HG02970 (cell line): ENCODE data around the gene PBX3.
"Not testable (repeated sequence)": the region's sequence is repeated elsewhere in the genome, so short reads cannot be mapped to it uniquely, and the experiment has no call there.

ENCODE experiments used
- ATAC-seq: cut with Tn5 transposase; IDR thresholded peaks from one replicate; pipeline ENCODE4 v1.9.1; 2021; ENCODE audit warnings: mild to moderate bottlenecking, moderate library complexity, moderate number of reproducible peaks; ENCODE audit not compliant: unreplicated experiment, low FRiP score

PBX3 gene

GRCh38 chr9:125820100-125820804 is 73.1 kb downstream of the PBX3 start:
- ATAC-seq: no peak

GRCh38 chr9:125821078-125821477 is 73.9 kb downstream of the PBX3 start:
- ATAC-seq: no peak

- ATAC-seq: no peak
These were observed 75.0 kb downstream of the PBX3 start for GRCh38 chr9:125822160-125822559.

GRCh38 chr9:125822902-125823301 is 75.7 kb downstream of the PBX3 start:
- no peak for ATAC-seq

- ATAC-seq: not testable (repeated sequence)
These were observed 76.8 kb downstream of the PBX3 start for GRCh38 chr9:125823874-125824406.

- no peak for ATAC-seq
These were observed 78.6 kb downstream of the PBX3 start for GRCh38 chr9:125825762-125826161.

GRCh38 chr9:125826850-125827249 is 79.7 kb downstream of the PBX3 start:
- ATAC-seq: no peak

GRCh38 chr9:125829743-125830142 is 82.6 kb downstream of the PBX3 start:
- no peak for ATAC-seq

- no peak for ATAC-seq
These were observed 83.9 kb downstream of the PBX3 start for GRCh38 chr9:125831054-125831453.

GRCh38 chr9:125831616-125832015 is 84.4 kb downstream of the PBX3 start:
- ATAC-seq: no peak

- no peak for ATAC-seq
These were observed 88.5 kb downstream of the PBX3 start for GRCh38 chr9:125835655-125836054.

- no peak for ATAC-seq
These were observed 92.1 kb downstream of the PBX3 start for GRCh38 chr9:125839317-125839716.

GRCh38 chr9:125841444-125841843 is 94.3 kb downstream of the PBX3 start:
- no peak for ATAC-seq

- ATAC-seq: no peak
These were observed 95.1 kb downstream of the PBX3 start for GRCh38 chr9:125842242-125842641.

GRCh38 chr9:125843646-125844045 is 96.5 kb downstream of the PBX3 start:
- no peak for ATAC-seq

GRCh38 chr9:125844611-125845010 is 97.4 kb downstream of the PBX3 start:
- no peak for ATAC-seq

GRCh38 chr9:125845271-125845808 is 98.2 kb downstream of the PBX3 start:
- no peak for ATAC-seq

GRCh38 chr9:125847735-125848134 is 100.6 kb downstream of the PBX3 start:
- ATAC-seq: no peak

GRCh38 chr9:125850106-125850632 is 103.0 kb downstream of the PBX3 start:
- no peak for ATAC-seq

GRCh38 chr9:125850763-125851162 is 103.6 kb downstream of the PBX3 start:
- no peak for ATAC-seq

- no peak for ATAC-seq
These were observed 104.8 kb downstream of the PBX3 start for GRCh38 chr9:125851979-125852378.

- no peak for ATAC-seq
These were observed 105.2 kb downstream of the PBX3 start for GRCh38 chr9:125852386-125852785.
